AG04449 (cell line): ENCODE measurements around the gene PRCD.
"Not testable (repeated sequence)": the region's sequence is repeated elsewhere in the genome, so short reads cannot be mapped to it uniquely, and the experiment has no call there.

Source experiments
- CTCF ChIA-PET: fragments of 350-600 bp; formaldehyde crosslinking; extraction: SDS; loops from one replicate; lab custom pipeline; 2021; ENCODE audit warnings: antibody characterized with exemption; lab: Yijun Ruan, JAX
- POLR2A ChIA-PET: fragments of 400-600, 350-600 bp; formaldehyde crosslinking; extraction: SDS; loops from one replicate; lab custom pipeline; 2020; ENCODE audit warnings: antibody characterized with exemption, inconsistent platforms; lab: Yijun Ruan, JAX
- DNase-seq: peaks from one replicate; pipeline ENCODE4 v3.0.0-alpha.2; 2010; ENCODE audit warnings: low read depth, low spot score
- H3K4me3 ChIP-seq: 2 replicates; pipeline ENCODE4 v1.5.1; 2011; ENCODE audit warnings: low read depth, mild to moderate bottlenecking, control low read depth, low read length
- CTCF ChIP-seq: IDR thresholded peaks from one replicate; pipeline ENCODE4 v1.5.1; 2011; ENCODE audit warnings: mild to moderate bottlenecking, moderate library complexity, low read length, control low read depth, inconsistent platforms; ENCODE audit not compliant: insufficient read depth; ENCODE audit errors: missing control alignments

The PRCD gene

GRCh38 chr17:76511668-76512365, 28.0 kb upstream of the PRCD start:
- ChIA-PET POLR2A (interaction anchor here (1.1 kb wide), 1 partner anchor 46 kb away, joined by 5 read pairs; no protein-coding TSS in a partner anchor), CTCF (interaction anchor here (1.0 to 34.2 kb wide), 7 partner anchors 8 to 114 kb away, joined by 3 to 1209 read pairs (median 5); partner anchors contain the start of genes AANAT and UBE2O)
- TF ChIP-seq CTCF, result no peak

GRCh38 chr17:76512366-76513305, 27.2 kb upstream of the PRCD start:
- POLR2A ChIA-PET, result no interaction called here
- TF ChIP-seq CTCF, result no peak

More at GRCh38 chr17:76511668-76512365, 28.0 kb upstream of the PRCD start:
- no peak for DNase-seq
- no peak overlapping the region for H3K4me3 ChIP-seq

GRCh38 chr17:76513306-76513692, 26.5 kb upstream of the PRCD start:
- H3K4me3 ChIP-seq, result no peak overlapping the region
- no peak for DNase-seq
- CTCF ChIA-PET, result interaction anchor here (1.5 to 34.2 kb wide), 4 partner anchors 9 to 111 kb away, joined by 5 to 1209 read pairs (median 40); partner anchors contain the start of genes AANAT and UBE2O
- TF ChIP-seq CTCF, result no peak
- POLR2A ChIA-PET, result interaction anchor here (1.5 kb wide), 1 partner anchor 32 kb away, joined by 3 read pairs; no protein-coding TSS in a partner anchor

More at GRCh38 chr17:76512366-76513305, 27.2 kb upstream of the PRCD start:
- CTCF ChIA-PET, result interaction anchor here (1.3 to 34.2 kb wide), 5 partner anchors 9 to 112 kb away, joined by 3 to 1209 read pairs (median 14); partner anchors contain the start of genes AANAT and UBE2O
- H3K4me3 ChIP-seq, result no peak overlapping the region
- DNase-seq, result no peak

- CTCF ChIA-PET, result interaction anchor here (0.6 to 34.2 kb wide), 5 partner anchors 8 to 110 kb away, joined by 3 to 1209 read pairs (median 15); partner anchors contain the start of genes AANAT and UBE2O
- DNase-seq, H3K4me3 ChIP-seq: not testable (repeated sequence)
- POLR2A ChIA-PET, result interaction anchor here (0.6 to 1.5 kb wide), 2 partner anchors 33 to 315 kb away, joined by 3 read pairs; no protein-coding TSS in a partner anchor
These were observed 25.5 kb upstream of the PRCD start for GRCh38 chr17:76514355-76514754.

GRCh38 chr17:76515274-76515949, 24.4 kb upstream of the PRCD start:
- H3K4me3 ChIP-seq, result peak overlapping the region; percentile 12
- TF ChIP-seq CTCF, result no peak
- ChIA-PET POLR2A (no interaction called here), CTCF (interaction anchor here (1.8 to 34.2 kb wide), 5 partner anchors 7 to 51 kb away, joined by 6 to 1209 read pairs (median 15); partner anchors contain the start of genes AANAT and UBE2O)
- DNase-seq, result peak; percentile 64

GRCh38 chr17:76517638-76518038, 22.2 kb upstream of the PRCD start:
- no peak overlapping the region for H3K4me3 ChIP-seq
- no peak for TF ChIP-seq CTCF
- ChIA-PET CTCF (interaction anchor here (0.8 to 8.2 kb wide), 7 partner anchors 11 to 105 kb away, joined by 3 to 156 read pairs (median 7); no protein-coding TSS in a partner anchor), POLR2A (no interaction called here)
- no peak for DNase-seq
